Left lung (tissue), 10 donors: Measurements from ENCODE around the gene USP32. TPM values are rescaled to one million over a fixed set of nuclear protein-coding genes. Genes with fewer than 3 reads are reported as not detected.

ENCODE experiments used
- ATAC-seq: fragments of 200-7000 bp; cut with Tn5 transposase; one replicate; pipeline ENCODE4 v1.9.1; 2020; ENCODE audit warnings: moderate library complexity
- DNase-seq, 4 donors: peaks; one replicate each; pipeline ENCODE4 v3.0.0-alpha.2; 2013 to 2020
- H3K27ac ChIP-seq, 2 donors: fragments of 200-600 bp; sonication (generic) in 1 of 2; one replicate each; pipeline versions ENCODE4 v1.5.0 to v1.8.0; 2020 to 2021
- H3K27me3 ChIP-seq, 2 donors: fragments of 200-600 bp; sonication (generic) in 1 of 2; one replicate each; pipeline versions ENCODE4 v1.5.0 to v1.8.0; 2020 to 2021
- H3K36me3 ChIP-seq, 2 donors: fragments of 200-600 bp; sonication (generic) in 1 of 2; one replicate each; pipeline versions ENCODE4 v1.5.0 to v1.8.0; 2020 to 2021
- H3K4me1 ChIP-seq, 2 donors: fragments of 200-600 bp; one replicate each; pipeline ENCODE4 v1.8.0; 2021
- H3K4me3 ChIP-seq, 2 donors: fragments of 200-600 bp; sonication (generic) in 1 of 2; one replicate each; pipeline versions ENCODE4 v1.5.0 to v1.8.0; 2020 to 2021; ENCODE audit warnings: mild to moderate bottlenecking in 1 of 2
- H3K9me3 ChIP-seq, 2 donors: fragments of 200-600 bp; sonication (generic) in 1 of 2; one replicate each; pipeline versions ENCODE4 v1.5.0 to v1.8.0; 2020 to 2021
- intact Hi-C, 2 donors: fragments of 100-400 bp; cut with DNase I; formaldehyde crosslinking; loops; one replicate each; pipeline versions ENCODE4 v1.11.2 to v1.14.2; 2022
- polyA plus RNA-seq, 6 donors: library from polyadenylated mRNA; unstranded; fragments of 120-200 nt; gene quantifications; one replicate each; pipeline ENCODE4 v1.2.1, GENCODE V29; 2013; ENCODE audit not compliant: insufficient read length in 6 of 6
- total RNA-seq, 2 donors: library from RNA; stranded (reverse); fragmentation: NEBNext Ultra II Directional; extraction: Animal tissue kit (Norgen Biotek cat#: 25700); gene quantifications; one replicate each; pipeline ENCODE4 v1.2.1, GENCODE V29; 2021
- TF ChIP-seq, protein P1 (sequence below), 2 donors: fragments of 200-600 bp; sonication (generic) in 1 of 2; IDR thresholded peaks; one replicate each; pipeline versions ENCODE4 v1.5.0 to v1.8.0; 2021; ENCODE audit warnings: antibody characterized with exemption in 2 of 2
- donor health status: DM: no; HTN: yes; CAD: no.
- donor health status: DM: no; HTN: no; CAD: no.

Gene USP32
- total and polyA plus RNA-seq, 8 donors = 30.7 to 73.2 (median 37.7) TPM

DNA sequence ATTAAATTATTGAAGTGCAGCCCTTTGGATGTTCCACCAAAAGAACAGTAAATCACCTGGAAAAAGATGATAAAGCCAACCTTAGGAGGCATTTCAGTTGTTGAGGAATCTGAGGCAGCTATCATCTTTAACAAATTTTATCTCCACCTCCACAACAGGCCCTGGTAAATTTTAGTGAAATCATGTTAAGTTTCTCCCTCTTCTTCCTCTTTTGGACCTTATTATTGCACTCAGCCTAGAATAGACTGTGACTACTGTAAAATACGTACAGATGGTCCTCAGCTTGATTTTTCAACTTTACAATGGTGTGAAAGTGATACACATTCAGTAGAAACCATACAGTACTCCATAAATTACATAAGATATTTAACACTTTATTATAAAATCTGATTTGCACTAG, 90.3 kb downstream of the USP32 start:
- Histone ChIP-seq H3K4me3 (no peak overlapping the region), H3K36me3 (no peaks in the 10 kb centered on the region), H3K27me3 (no peaks in the 10 kb centered on the region), H3K27ac (no peak overlapping the region), H3K9me3 (no peaks in the 10 kb centered on the region), H3K4me1 (peaks cover 0 to 46% of the 10 kb centered on the region in 2 donors)
- intact Hi-C loops = no loop called here
- DNase-seq (no peak), ATAC-seq (no peak)
- TF ChIP-seq, protein P1, sequence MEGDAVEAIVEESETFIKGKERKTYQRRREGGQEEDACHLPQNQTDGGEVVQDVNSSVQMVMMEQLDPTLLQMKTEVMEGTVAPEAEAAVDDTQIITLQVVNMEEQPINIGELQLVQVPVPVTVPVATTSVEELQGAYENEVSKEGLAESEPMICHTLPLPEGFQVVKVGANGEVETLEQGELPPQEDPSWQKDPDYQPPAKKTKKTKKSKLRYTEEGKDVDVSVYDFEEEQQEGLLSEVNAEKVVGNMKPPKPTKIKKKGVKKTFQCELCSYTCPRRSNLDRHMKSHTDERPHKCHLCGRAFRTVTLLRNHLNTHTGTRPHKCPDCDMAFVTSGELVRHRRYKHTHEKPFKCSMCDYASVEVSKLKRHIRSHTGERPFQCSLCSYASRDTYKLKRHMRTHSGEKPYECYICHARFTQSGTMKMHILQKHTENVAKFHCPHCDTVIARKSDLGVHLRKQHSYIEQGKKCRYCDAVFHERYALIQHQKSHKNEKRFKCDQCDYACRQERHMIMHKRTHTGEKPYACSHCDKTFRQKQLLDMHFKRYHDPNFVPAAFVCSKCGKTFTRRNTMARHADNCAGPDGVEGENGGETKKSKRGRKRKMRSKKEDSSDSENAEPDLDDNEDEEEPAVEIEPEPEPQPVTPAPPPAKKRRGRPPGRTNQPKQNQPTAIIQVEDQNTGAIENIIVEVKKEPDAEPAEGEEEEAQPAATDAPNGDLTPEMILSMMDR (IDR thresholded peaks at IDR 0.05) = no peak

DNA sequence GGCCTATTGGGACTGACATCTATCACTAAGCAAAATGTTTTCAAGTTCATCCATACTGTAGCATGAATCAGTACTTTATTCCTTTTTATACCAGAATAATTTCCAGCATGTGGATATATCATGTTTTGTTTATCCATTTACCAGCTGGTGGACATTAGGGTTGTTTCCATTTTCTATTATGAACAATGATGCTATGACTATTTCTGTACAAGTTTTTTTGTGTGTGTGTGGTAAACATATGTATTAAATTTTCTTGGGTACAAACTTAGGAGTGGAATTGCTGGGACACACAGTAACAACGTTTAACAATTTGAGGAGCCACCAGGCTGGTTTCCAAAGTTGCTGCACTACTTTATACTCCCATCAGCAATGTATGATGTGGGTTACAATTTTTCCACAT, 91.0 kb downstream of the USP32 start:
- no peak for DNase-seq
- intact Hi-C loops = no loop called here
- TF ChIP-seq, protein P1 (IDR thresholded peaks at IDR 0.05) = no peak
- no peaks in the 10 kb centered on the region for H3K9me3 ChIP-seq
- H3K36me3 ChIP-seq = no peaks in the 10 kb centered on the region
- no peaks in the 10 kb centered on the region for H3K27me3 ChIP-seq
- H3K27ac ChIP-seq = no peak overlapping the region
- ATAC-seq = no peak
- no peak overlapping the region for H3K4me3 ChIP-seq
- H3K4me1 ChIP-seq = peaks cover 0 to 43% of the 10 kb centered on the region in 2 donors

DNA sequence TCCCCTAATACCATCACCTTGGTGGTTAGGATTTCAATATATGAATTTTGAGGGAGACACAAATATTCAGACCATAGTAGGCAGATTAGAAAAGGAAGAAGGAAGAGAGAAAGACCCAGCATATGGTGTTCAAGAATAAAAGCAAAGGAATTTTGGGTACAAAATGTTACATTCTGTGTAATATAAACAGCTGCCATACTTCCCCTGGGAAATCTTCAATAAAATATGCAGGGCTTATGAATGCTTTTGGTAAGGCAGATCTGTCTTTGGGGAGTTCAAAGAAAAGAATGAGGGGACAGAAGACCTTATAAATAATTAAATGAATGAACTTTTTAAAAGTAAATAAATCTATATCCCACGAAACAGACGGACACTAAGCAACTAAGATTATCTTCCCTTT, 91.9 kb downstream of the USP32 start:
- ATAC-seq (no peak), DNase-seq (no peak)
- no peaks in the 10 kb centered on the region for H3K27me3 ChIP-seq
- H3K4me1 ChIP-seq = peaks cover 0 to 33% of the 10 kb centered on the region in 2 donors
- no peak overlapping the region for H3K27ac ChIP-seq
- TF ChIP-seq, protein P1 (IDR thresholded peaks at IDR 0.05) = no peak
- no peak overlapping the region for H3K4me3 ChIP-seq
- H3K9me3 ChIP-seq = no peaks in the 10 kb centered on the region
- peaks cover 0 to 1% of the 10 kb centered on the region in 2 donors for H3K36me3 ChIP-seq
- intact Hi-C loops = no loop called here

DNA sequence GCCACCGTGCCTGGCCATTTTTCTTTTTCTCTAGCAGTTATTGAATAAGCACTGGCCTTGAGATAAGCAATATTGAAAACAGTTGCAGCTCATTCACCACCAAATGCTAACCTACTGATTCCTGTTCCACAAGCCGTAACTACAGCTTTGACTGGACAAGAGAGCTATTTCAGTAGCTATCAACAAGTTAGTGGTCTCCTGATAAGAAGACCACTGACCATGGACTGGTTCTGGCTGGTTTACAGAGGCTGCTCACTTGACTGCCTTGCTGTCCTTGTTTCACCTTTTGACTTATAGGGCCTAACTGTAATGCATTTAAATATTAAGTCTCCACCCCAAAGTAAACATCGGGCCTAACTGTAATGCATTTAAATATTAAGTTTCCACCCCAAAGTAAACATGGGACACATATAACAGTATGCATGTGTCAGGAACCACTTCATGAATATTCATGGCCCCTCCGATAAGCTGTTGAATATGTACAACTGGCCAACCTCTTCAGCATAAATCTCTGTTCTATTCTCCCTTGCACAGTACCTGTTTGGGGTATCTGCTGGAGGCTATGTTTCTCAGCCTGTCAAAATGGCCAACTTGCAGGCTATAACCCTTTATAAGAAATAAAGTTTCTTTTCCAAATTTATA, 94.1 kb downstream of the USP32 start:
- H3K4me1 ChIP-seq = peaks cover 0 to 12% of the 10 kb centered on the region in 2 donors
- H3K9me3 ChIP-seq = no peaks in the 10 kb centered on the region
- ATAC-seq (no peak), DNase-seq (no peak)
- H3K4me3 ChIP-seq = no peak overlapping the region
- intact Hi-C loops = no loop called here
- H3K27ac ChIP-seq = no peak overlapping the region
- H3K36me3 ChIP-seq = peaks cover 0 to 9% of the 10 kb centered on the region in 2 donors
- TF ChIP-seq, protein P1 (IDR thresholded peaks at IDR 0.05) = no peak
- no peaks in the 10 kb centered on the region for H3K27me3 ChIP-seq

DNA sequence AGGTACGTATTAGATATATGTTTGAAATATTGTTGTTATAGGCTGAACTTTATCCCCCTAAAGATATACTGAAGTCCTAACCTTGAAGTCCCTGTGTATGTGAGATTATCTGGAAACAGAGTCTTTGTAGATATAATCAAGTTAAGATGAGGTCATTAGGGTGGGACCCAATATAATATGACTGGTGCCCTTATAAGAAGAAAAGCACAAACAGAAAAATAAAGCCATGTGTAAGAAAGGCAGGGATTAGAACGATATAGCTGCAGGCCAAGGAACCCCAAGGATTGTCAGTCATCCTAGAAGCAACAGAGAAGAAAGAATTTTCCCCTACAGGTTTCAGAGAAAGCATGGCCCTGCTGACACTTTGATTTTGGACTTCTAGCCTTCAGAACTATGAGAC, 95.8 kb downstream of the USP32 start:
- Histone ChIP-seq H3K36me3 (peaks cover 0 to 9% of the 10 kb centered on the region in 2 donors), H3K4me1 (peaks cover 0 to 3% of the 10 kb centered on the region in 2 donors), H3K27ac (no peak overlapping the region), H3K9me3 (no peaks in the 10 kb centered on the region), H3K4me3 (no peak overlapping the region), H3K27me3 (no peaks in the 10 kb centered on the region)
- no peak for ATAC-seq
- TF ChIP-seq, protein P1 (IDR thresholded peaks at IDR 0.05) = no peak
- DNase-seq = no peak
- intact Hi-C loops = no loop called here
